K562 (cell line): Measurements from ENCODE around the gene ERVW-1. TPM values are rescaled to one million over a fixed set of nuclear protein-coding genes. Genes with fewer than 3 reads are reported as not detected.

ENCODE experiments used
- ATAC-seq: fragments of 200-7000 bp; cut with Tn5 transposase; 3 replicates; pipeline ENCODE4 v1.9.1; 2020; ENCODE audit warnings: moderate library complexity
- BruUV-seq: library from RNA; stranded (reverse); fragments of 400-500 nt; replicated peaks from 2 replicates; lab custom pipeline; 2021; lab: Mats Ljungman, UMichigan
- CTCF ChIA-PET: fragments of 300-600 bp; formaldehyde crosslinking; extraction: SDS; loops from one replicate; lab custom pipeline; 2021; ENCODE audit warnings: low intra/inter-chr PET ratio; lab: Yijun Ruan, JAX
- POLR2A ChIA-PET: fragments of 300-600, 350-650 bp; sonication (Branson Sonifier 250); formaldehyde crosslinking; extraction: SDS; loops from one replicate; lab custom pipeline; 2021; ENCODE audit warnings: antibody characterized with exemption, inconsistent platforms; lab: Yijun Ruan, JAX
- DNase-seq, 4 experiments: peaks; one replicate each; pipeline versions ENCODE4 v3.0.0 to v3.0.0-alpha.2; 2011 to 2018; ENCODE audit warnings: low spot score in 3 of 4, mixed read lengths in 3 of 4; ENCODE audit errors: extremely low read depth in 1 of 4
- FAIRE-seq: peaks from 2 replicates; lab custom pipeline; 2011; peaks lifted over from hg19 to GRCh38; lab: Jason Lieb, UNC
- H2AFZ ChIP-seq: 2 replicates; pipeline ENCODE4 v1.6.0; 2011; ENCODE audit warnings: low read depth, low read length, control low read depth, inconsistent platforms
- H3K27ac ChIP-seq: fragments of 200-600 bp; 3 replicates; pipeline ENCODE4 v1.8.0; 2011; ENCODE audit warnings: low read depth, mild to moderate bottlenecking, control low read depth, inconsistent platforms, low read length, moderate library complexity, mixed read lengths; ENCODE audit errors: extremely low read depth
- H3K27me3 ChIP-seq, 2 experiments: fragments of 300-600 bp in 1 of 2; 2 replicates in 1 of 2; 3 replicates in 1 of 2; pipeline versions ENCODE4 v1.6.0 to v1.8.0; 2011; ENCODE audit warnings: inconsistent platforms in 2 of 2, low read length in 2 of 2, mild to moderate bottlenecking in 1 of 2, mixed read lengths in 1 of 2, moderate library complexity in 1 of 2; ENCODE audit not compliant: control insufficient read depth in 2 of 2, insufficient read depth in 2 of 2
- H3K36me3 ChIP-seq: fragments of 300-600 bp; 3 replicates; pipeline ENCODE4 v1.8.0; 2011; ENCODE audit warnings: mild to moderate bottlenecking, low read length, inconsistent platforms; ENCODE audit not compliant: control insufficient read depth, insufficient read depth
- H3K4me1 ChIP-seq, 2 experiments: fragments of 200-600 bp in 1 of 2; replicated peaks in 1 of 2; 2 replicates in 1 of 2; 3 replicates in 1 of 2; pipeline versions ENCODE4 v1.5.1 to v1.8.0; 2011; ENCODE audit warnings: inconsistent platforms in 2 of 2, low read length in 2 of 2, mild to moderate bottlenecking in 1 of 2, mixed read lengths in 1 of 2, moderate library complexity in 1 of 2; ENCODE audit not compliant: control insufficient read depth in 2 of 2, insufficient read depth in 2 of 2
- H3K4me2 ChIP-seq: 2 replicates; pipeline ENCODE4 v1.6.1; 2011; ENCODE audit warnings: low read length, control low read depth, inconsistent platforms, mixed read lengths; ENCODE audit not compliant: insufficient read depth
- H3K4me3 ChIP-seq: fragments of 200-600 bp; sonication (generic), shearing (Covaris generic); 2 replicates; pipeline ENCODE4 v1.5.1; 2016; ENCODE audit warnings: control low read depth, inconsistent platforms
- H3K79me2 ChIP-seq: fragments of 200-600 bp; 3 replicates; pipeline ENCODE4 v1.8.0; 2011; ENCODE audit warnings: low read length, inconsistent platforms; ENCODE audit not compliant: control insufficient read depth, insufficient read depth
- H3K9ac ChIP-seq, 2 experiments: 2 replicates each; pipeline versions ENCODE4 v1.6.0 to v1.6.1; 2011; ENCODE audit warnings: low read depth in 2 of 2, low read length in 2 of 2, control low read depth in 1 of 2, inconsistent platforms in 1 of 2, mild to moderate bottlenecking in 1 of 2, mixed read lengths in 1 of 2; ENCODE audit not compliant: insufficient read depth in 1 of 2
- H3K9me1 ChIP-seq: one replicate; pipeline ENCODE4 v1.6.0; 2011; ENCODE audit warnings: inconsistent platforms, mild to moderate bottlenecking, low read length, moderate library complexity; ENCODE audit not compliant: control insufficient read depth, insufficient read depth
- H3K9me3 ChIP-seq: replicated peaks from 2 replicates; pipeline ENCODE4 v1.5.1; 2011; ENCODE audit warnings: low read depth, low read length, inconsistent platforms; ENCODE audit not compliant: control insufficient read depth, insufficient read depth
- H4K20me1 ChIP-seq: replicated peaks from 2 replicates; pipeline ENCODE4 v1.6.1; 2011; ENCODE audit warnings: low read length, inconsistent platforms, mixed read lengths; ENCODE audit not compliant: control insufficient read depth, insufficient read depth
- ATF7 ChIP-seq: fragments of 450-650 bp; IDR thresholded peaks from 2 replicates; pipeline ENCODE4 v1.7.1; 2014; ENCODE audit warnings: mild to moderate bottlenecking, moderate library complexity
- LARP7 ChIP-seq: fragments of 450-650 bp; IDR thresholded peaks from 2 replicates; pipeline ENCODE4 v1.6.1; 2016
- MAFF ChIP-seq: IDR thresholded peaks from 2 replicates; pipeline ENCODE4 v1.6.1; 2012; ENCODE audit warnings: low read length, improper control_type of control experiment
- MCM5 ChIP-seq: fragments of 450-650 bp; IDR thresholded peaks from 2 replicates; pipeline ENCODE4 v1.6.1; 2016; ENCODE audit warnings: low read depth
- MCM7 ChIP-seq, 2 experiments: fragments of 450-650 bp; IDR thresholded peaks; 2 replicates each; pipeline ENCODE4 v1.6.1; 2016 to 2018
- NCOA4 ChIP-seq: fragments of 450-650 bp; IDR thresholded peaks from 2 replicates; pipeline ENCODE4 v1.6.1; 2018; ENCODE audit warnings: mild to moderate bottlenecking; ENCODE audit not compliant: partially characterized antibody
- NCOA6 ChIP-seq: fragments of 450-650 bp; IDR thresholded peaks from 2 replicates; pipeline ENCODE4 v1.6.1; 2017; ENCODE audit warnings: mild to moderate bottlenecking
- NR3C1 ChIP-seq: sonication (generic); formaldehyde crosslinking; IDR thresholded peaks from 2 replicates; pipeline ENCODE4 v1.8.1; 2022; ENCODE audit warnings: missing genetic modification reagents
- PHF21A ChIP-seq: fragments of 450-650 bp; IDR thresholded peaks from 2 replicates; pipeline ENCODE4 v1.6.1; 2017; ENCODE audit warnings: low read depth, borderline replicate concordance
- RAD21 ChIP-seq, 2 experiments: fragments of 250-450 bp in 1 of 2; fragments of 450-650 bp in 1 of 2; sonication (Bioruptor Pico) in 1 of 2; formaldehyde crosslinking in 1 of 2; IDR thresholded peaks in 1 of 2; conservative IDR thresholded peaks in 1 of 2; 2 replicates each; pipeline versions ENCODE4 v1.4.0 to v1.8.0; 2020 to 2022; ENCODE audit warnings: mild to moderate bottlenecking in 2 of 2, moderate library complexity in 1 of 2
- SIN3A ChIP-seq, 2 experiments: fragments of 150-350 bp in 1 of 2; IDR thresholded peaks; 2 replicates each; pipeline ENCODE4 v1.6.1; 2011 to 2016; ENCODE audit warnings: borderline replicate concordance in 2 of 2, low read depth in 2 of 2, low read length in 2 of 2, mild to moderate bottlenecking in 2 of 2, moderate library complexity in 2 of 2; ENCODE audit not compliant: control insufficient read depth in 1 of 2
- SMARCC2 ChIP-seq: fragments of 450-650 bp; IDR thresholded peaks from 2 replicates; pipeline ENCODE4 v1.6.1; 2017; ENCODE audit warnings: antibody characterized with exemption, moderate library complexity, mild to moderate bottlenecking, low read depth
- SOX6 ChIP-seq: fragments of 450-650 bp; IDR thresholded peaks from 2 replicates; pipeline ENCODE4 v1.6.1; 2014; ENCODE audit warnings: mild to moderate bottlenecking
- TEAD4 ChIP-seq, 2 experiments: sonication (generic) in 1 of 2; formaldehyde crosslinking in 1 of 2; IDR thresholded peaks; 2 replicates each; pipeline versions ENCODE4 v1.6.1 to v1.8.0; 2012 to 2022; ENCODE audit warnings: borderline replicate concordance in 1 of 2, inconsistent platforms in 1 of 2, low read length in 1 of 2, mild to moderate bottlenecking in 1 of 2, missing genetic modification reagents in 1 of 2
- ZC3H11A ChIP-seq: IDR thresholded peaks from 2 replicates; pipeline ENCODE4 v1.6.1; 2012; ENCODE audit warnings: low read depth, low read length, improper control_type of control experiment
- ZNF174 ChIP-seq: fragments of 250-450 bp; sonication (Bioruptor Pico); IDR thresholded peaks from 2 replicates; pipeline ENCODE4 v1.4.0; 2020; ENCODE audit warnings: mild to moderate bottlenecking
- ZNF551 ChIP-seq: fragments of 250-450 bp; sonication (Bioruptor Pico); IDR thresholded peaks from 2 replicates; pipeline ENCODE4 v1.5.0; 2021; ENCODE audit warnings: mild to moderate bottlenecking, moderate library complexity
- ZNF583 ChIP-seq: fragments of 250-450 bp; sonication (Bioruptor Pico); IDR thresholded peaks from 2 replicates; pipeline ENCODE4 v1.4.0; 2020
- ZNF668 ChIP-seq: fragments of 250-450 bp; sonication (Bioruptor Pico); IDR thresholded peaks from 2 replicates; pipeline ENCODE4 v1.8.0; 2022; ENCODE audit warnings: mild to moderate bottlenecking, inconsistent platforms
- WGBS: fragments of 100-300 bp; shearing (Covaris generic); methylation state at CpG from one replicate; pipeline ENCODE4 v1.1.6; 2016; ENCODE audit warnings: low coverage, mixed read lengths; ENCODE audit not compliant: insufficient coverage; ENCODE audit errors: missing lambda C conversion rate; 5-methylcytosine and 5-hydroxymethylcytosine counted together
- in situ Hi-C: fragments of 300-500 bp; cut with MboI; formaldehyde crosslinking; loops from 4 replicates; pipeline ENCODE4 v1.15.0; 2018; ENCODE audit warnings: inconsistent platforms, mixed read lengths
- intact Hi-C: fragments of 100-400 bp; cut with micrococcal nuclease; formaldehyde crosslinking; loops from 2 replicates; pipeline ENCODE4 v1.14.2; 2022
- polyA plus RNA-seq, 8 experiments: library from polyadenylated mRNA; depleted of rRNA in 4 of 8; stranded (reverse) in 5 of 8; unstranded in 3 of 8; fragments of >200 nt; fragmentation: Nextera tagmentation in 2 of 8; fragmentation: Illumina TruSeq in 1 of 8; extraction: Ambion mirVana in 2 of 8; extraction: Trizol in 1 of 8; gene quantifications; 2 replicates each; pipeline versions ENCODE4 v1.2.1 to v1.2.3, GENCODE V29; 2011 to 2014; ENCODE audit warnings: inconsistent platforms in 1 of 8, missing spikeins in 1 of 8
- total RNA-seq, 7 experiments: library from RNA; depleted of rRNA in 6 of 7; stranded (reverse); fragments of >200 nt in 6 of 7; fragmentation: Illumina TruSeq in 2 of 7; extraction: Trizol in 2 of 7; gene quantifications; 2 replicates each; pipeline versions ENCODE4 v1.2.1 to v1.2.3, GENCODE V29; 2011 to 2021; ENCODE audit warnings: low replicate concordance in 1 of 7
- TF ChIP-seq, protein P1 (sequence below): fragments of 450-650 bp; IDR thresholded peaks from 2 replicates; pipeline ENCODE4 v1.6.1; 2017; ENCODE audit warnings: antibody characterized with exemption, mild to moderate bottlenecking
- TF ChIP-seq, protein P2 (sequence below): fragments of 450-650 bp; conservative IDR thresholded peaks from 2 replicates; pipeline ENCODE4 v1.6.1; 2016; ENCODE audit warnings: missing genetic modification characterization, low read depth, mild to moderate bottlenecking, missing compliant biosample characterization, moderate library complexity

ERVW-1 gene
- total and polyA plus RNA-seq, 9 of the 15 experiments (the other 6 are each of a cell fraction or from before 2014, with no cell fraction given): not detected

DNA sequence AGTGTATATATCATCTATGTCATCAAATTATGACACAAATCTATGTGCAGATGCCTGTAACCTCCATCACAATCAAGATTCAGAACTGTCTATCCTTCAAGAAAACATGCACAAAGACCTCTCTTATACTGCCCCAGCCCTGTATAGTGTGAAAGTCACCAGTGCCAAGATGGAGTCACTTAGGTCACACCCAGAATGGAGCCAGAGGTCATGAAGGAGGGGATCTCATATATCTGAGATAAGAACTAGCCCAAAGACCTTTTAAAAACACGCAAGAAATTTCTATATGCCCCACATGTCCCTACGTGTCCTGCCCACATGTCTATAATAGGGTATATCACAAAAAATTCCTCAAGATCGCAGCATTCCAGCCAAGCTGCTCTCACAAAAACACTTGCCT is 50.6 kb downstream of the ERVW-1 start:
- in situ Hi-C loops (loop anchor here (10.0 kb wide), 1 partner anchor 592 kb away; no protein-coding TSS in a partner anchor), intact Hi-C loops (loop anchor here (10.0 kb wide), 1 partner anchor 628 kb away; no protein-coding TSS in a partner anchor)
- POLR2A ChIA-PET: no interaction called here
- no peaks in the 10 kb centered on the region for H3K9me1 ChIP-seq
- H3K9me3 ChIP-seq: no peaks in the 10 kb centered on the region
- peaks cover 14 to 20% of the 10 kb centered on the region in 2 experiments for H3K4me1 ChIP-seq
- H3K9ac ChIP-seq: no peak overlapping the region
- 59% methylated on average over 3 of the region's 3 CpGs for WGBS
- H3K27me3 ChIP-seq: no peaks in the 10 kb centered on the region
- CTCF ChIA-PET: interaction anchor here (0.6 kb wide), 1 partner anchor 629 kb away, joined by 9 read pairs; no protein-coding TSS in a partner anchor
- no peak for DNase-seq
- no peaks in the 10 kb centered on the region for H4K20me1 ChIP-seq
- H3K4me3 ChIP-seq: no peak overlapping the region
- no TSS peak for BruUV-seq
- no peaks in the 10 kb centered on the region; the same call in 2 of the 3 replicates for H3K36me3 ChIP-seq
- no peak overlapping the region for H3K4me2 ChIP-seq
- no peak overlapping the region for H3K27ac ChIP-seq
- no peak for FAIRE-seq
- no peak for ATAC-seq
- no peaks in the 10 kb centered on the region for H3K79me2 ChIP-seq
- H2AFZ ChIP-seq: peak overlapping the region; percentile 51
- TF ChIP-seq ZNF583 (CRISPR knock-in tag): peak; percentile 85
- no peak for TF ChIP-seq MCM7 (IDR thresholded peaks at IDR 0.05)
- TF ChIP-seq ATF7: no peak
- TF ChIP-seq PHF21A: no peak
- TF ChIP-seq SOX6: no peak
- no peak for TF ChIP-seq MCM5
- TF ChIP-seq SMARCC2: no peak
- no peak for TF ChIP-seq ZC3H11A
- TF ChIP-seq, protein P1, sequence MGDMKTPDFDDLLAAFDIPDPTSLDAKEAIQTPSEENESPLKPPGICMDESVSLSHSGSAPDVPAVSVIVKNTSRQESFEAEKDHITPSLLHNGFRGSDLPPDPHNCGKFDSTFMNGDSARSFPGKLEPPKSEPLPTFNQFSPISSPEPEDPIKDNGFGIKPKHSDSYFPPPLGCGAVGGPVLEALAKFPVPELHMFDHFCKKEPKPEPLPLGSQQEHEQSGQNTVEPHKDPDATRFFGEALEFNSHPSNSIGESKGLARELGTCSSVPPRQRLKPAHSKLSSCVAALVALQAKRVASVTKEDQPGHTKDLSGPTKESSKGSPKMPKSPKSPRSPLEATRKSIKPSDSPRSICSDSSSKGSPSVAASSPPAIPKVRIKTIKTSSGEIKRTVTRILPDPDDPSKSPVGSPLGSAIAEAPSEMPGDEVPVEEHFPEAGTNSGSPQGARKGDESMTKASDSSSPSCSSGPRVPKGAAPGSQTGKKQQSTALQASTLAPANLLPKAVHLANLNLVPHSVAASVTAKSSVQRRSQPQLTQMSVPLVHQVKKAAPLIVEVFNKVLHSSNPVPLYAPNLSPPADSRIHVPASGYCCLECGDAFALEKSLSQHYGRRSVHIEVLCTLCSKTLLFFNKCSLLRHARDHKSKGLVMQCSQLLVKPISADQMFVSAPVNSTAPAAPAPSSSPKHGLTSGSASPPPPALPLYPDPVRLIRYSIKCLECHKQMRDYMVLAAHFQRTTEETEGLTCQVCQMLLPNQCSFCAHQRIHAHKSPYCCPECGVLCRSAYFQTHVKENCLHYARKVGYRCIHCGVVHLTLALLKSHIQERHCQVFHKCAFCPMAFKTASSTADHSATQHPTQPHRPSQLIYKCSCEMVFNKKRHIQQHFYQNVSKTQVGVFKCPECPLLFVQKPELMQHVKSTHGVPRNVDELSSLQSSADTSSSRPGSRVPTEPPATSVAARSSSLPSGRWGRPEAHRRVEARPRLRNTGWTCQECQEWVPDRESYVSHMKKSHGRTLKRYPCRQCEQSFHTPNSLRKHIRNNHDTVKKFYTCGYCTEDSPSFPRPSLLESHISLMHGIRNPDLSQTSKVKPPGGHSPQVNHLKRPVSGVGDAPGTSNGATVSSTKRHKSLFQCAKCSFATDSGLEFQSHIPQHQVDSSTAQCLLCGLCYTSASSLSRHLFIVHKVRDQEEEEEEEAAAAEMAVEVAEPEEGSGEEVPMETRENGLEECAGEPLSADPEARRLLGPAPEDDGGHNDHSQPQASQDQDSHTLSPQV: peak; percentile 92
- TF ChIP-seq ZNF551 (CRISPR knock-in tag): no peak
- no peak for TF ChIP-seq NCOA4
- TF ChIP-seq MAFF: no peak
- TF ChIP-seq NR3C1 (CRISPR knock-in tag): no peak
- TF ChIP-seq LARP7: no peak
- TF ChIP-seq ZNF668: no peak
- TF ChIP-seq ZNF174: no peak
- TF ChIP-seq SIN3A (IDR thresholded peaks at IDR 0.05; ENCODE audit: borderline replicate concordance in 2 of 2, control insufficient read depth in 1 of 2, low read depth in 2 of 2, low read length in 2 of 2): no peak
- TF ChIP-seq, protein P2, sequence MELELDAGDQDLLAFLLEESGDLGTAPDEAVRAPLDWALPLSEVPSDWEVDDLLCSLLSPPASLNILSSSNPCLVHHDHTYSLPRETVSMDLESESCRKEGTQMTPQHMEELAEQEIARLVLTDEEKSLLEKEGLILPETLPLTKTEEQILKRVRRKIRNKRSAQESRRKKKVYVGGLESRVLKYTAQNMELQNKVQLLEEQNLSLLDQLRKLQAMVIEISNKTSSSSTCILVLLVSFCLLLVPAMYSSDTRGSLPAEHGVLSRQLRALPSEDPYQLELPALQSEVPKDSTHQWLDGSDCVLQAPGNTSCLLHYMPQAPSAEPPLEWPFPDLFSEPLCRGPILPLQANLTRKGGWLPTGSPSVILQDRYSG (tag): 0 out of 2 replicates have a peak, but pooled peaks have one; percentile 47
- TF ChIP-seq NCOA6: no peak
- TF ChIP-seq RAD21 (CRISPR knock-in tag; conservative IDR thresholded peaks at IDR 0.05 in 1 of 2, IDR thresholded peaks at IDR 0.05 in 1 of 2): no peak
- TF ChIP-seq TEAD4 (IDR thresholded peaks at IDR 0.05; ENCODE audit: low read length): no peak
- TF ChIP-seq TEAD4 (CRISPR knock-in tag; IDR thresholded peaks at IDR 0.05; ENCODE audit: borderline replicate concordance): no peak
